ENCODE data around the gene GSAP. TPM values are rescaled to one million over a fixed set of nuclear protein-coding genes. Genes with fewer than 3 reads are reported as not detected.

Gene GSAP
- total RNA-seq, 1 experiment from 2014 or later, result 2.0 TPM

DNA sequence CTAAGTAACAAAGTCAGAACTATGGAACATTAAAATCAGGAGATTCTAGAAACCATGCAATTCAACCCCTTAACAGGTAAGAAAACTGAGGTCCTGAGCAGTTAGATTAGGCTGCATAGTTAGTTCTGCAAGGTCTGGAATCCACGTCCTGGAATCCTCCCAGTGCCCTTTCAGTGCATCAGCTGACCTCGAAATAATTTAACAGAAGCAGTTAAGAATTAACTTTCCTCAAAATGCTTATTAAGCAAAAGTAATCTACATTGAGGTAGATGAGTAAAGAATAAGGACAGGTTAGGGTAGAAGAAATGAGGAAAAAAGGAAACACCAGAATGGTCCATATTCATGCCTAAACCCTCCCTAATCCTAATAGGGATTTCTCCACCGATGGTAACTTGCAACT is 37.6 kb downstream of the GSAP start (continued):
- TF ChIP-seq MYBL2 (CRISPR knock-in tag; IDR thresholded peaks at IDR 0.05) (no peak), NR3C1 (CRISPR knock-in tag; conservative IDR thresholded peaks at IDR 0.05; ENCODE audit: low read depth) (no peak), ZNF396 (CRISPR knock-in tag; IDR thresholded peaks at IDR 0.05; ENCODE audit: borderline replicate concordance) (no peak), ZMAT4 (CRISPR knock-in tag; IDR thresholded peaks at IDR 0.05) (no peak), CBFB (CRISPR knock-in tag; IDR thresholded peaks at IDR 0.05; ENCODE audit: low read depth) (no peak), ZNF138 (CRISPR knock-in tag; conservative IDR thresholded peaks at IDR 0.05) (no peak), IRF2 (CRISPR knock-in tag; IDR thresholded peaks at IDR 0.05; ENCODE audit: borderline replicate concordance, low read depth) (no peak), ATF2 (CRISPR knock-in tag; IDR thresholded peaks at IDR 0.05; ENCODE audit: borderline replicate concordance, low read depth) (no peak), ERG (CRISPR knock-in tag; IDR thresholded peaks at IDR 0.05) (no peak), GTF2I (CRISPR knock-in tag; conservative IDR thresholded peaks at IDR 0.05) (no peak)
- TF ChIP-seq, protein P1, sequence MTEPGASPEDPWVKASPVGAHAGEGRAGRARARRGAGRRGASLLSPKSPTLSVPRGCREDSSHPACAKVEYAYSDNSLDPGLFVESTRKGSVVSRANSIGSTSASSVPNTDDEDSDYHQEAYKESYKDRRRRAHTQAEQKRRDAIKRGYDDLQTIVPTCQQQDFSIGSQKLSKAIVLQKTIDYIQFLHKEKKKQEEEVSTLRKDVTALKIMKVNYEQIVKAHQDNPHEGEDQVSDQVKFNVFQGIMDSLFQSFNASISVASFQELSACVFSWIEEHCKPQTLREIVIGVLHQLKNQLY (CRISPR knock-in tag; IDR thresholded peaks at IDR 0.05), result no peak
- TF ChIP-seq, protein P2, sequence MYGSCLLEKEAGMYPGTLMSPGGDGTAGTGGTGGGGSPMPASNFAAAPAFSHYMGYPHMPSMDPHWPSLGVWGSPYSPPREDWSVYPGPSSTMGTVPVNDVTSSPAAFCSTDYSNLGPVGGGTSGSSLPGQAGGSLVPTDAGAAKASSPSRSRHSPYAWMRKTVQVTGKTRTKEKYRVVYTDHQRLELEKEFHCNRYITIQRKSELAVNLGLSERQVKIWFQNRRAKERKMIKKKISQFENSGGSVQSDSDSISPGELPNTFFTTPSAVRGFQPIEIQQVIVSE (CRISPR knock-in tag; IDR thresholded peaks at IDR 0.05; ENCODE audit: borderline replicate concordance), result no peak

GRCh38 chr7:77370606-77371005 is 45.5 kb downstream of the GSAP start:
- CTCF ChIA-PET, result interaction anchor here (0.6 kb wide), 1 partner anchor 344 kb away, joined by 4 read pairs; no protein-coding TSS in a partner anchor
- no peaks in the 10 kb centered on the region for H3K4me1 Mint-ChIP-seq
- ATAC-seq, result no peak
- H3K27ac Mint-ChIP-seq, result no peak overlapping the region
- H3K27me3 Mint-ChIP-seq (ENCODE audit: low read depth), result no peaks in the 10 kb centered on the region; the same call in 1 of the 2 replicates
- POLR2A ChIA-PET, result no interaction called here
- no peaks in the 10 kb centered on the region for H3K36me3 Mint-ChIP-seq
- H3K9me3 Mint-ChIP-seq, result peaks cover 12% of the 10 kb centered on the region
- TF ChIP-seq E2F1 (CRISPR knock-in tag; IDR thresholded peaks at IDR 0.05), result no peak
- DNase-seq (ENCODE audit: low spot score), result no peak
- H3K4me3 Mint-ChIP-seq, result no peak overlapping the region

GRCh38 chr7:77368974-77369373 is 47.2 kb downstream of the GSAP start:
- Mint-ChIP-seq H3K4me3 (no peak overlapping the region), H3K36me3 (no peaks in the 10 kb centered on the region), H3K9me3 (peaks cover 12% of the 10 kb centered on the region), H3K4me1 (no peaks in the 10 kb centered on the region), H3K27me3 (ENCODE audit: low read depth) (no peaks in the 10 kb centered on the region; the same call in 1 of the 2 replicates), H3K27ac (no peak overlapping the region)
- CTCF ChIA-PET, result no interaction called here
- no peak for ATAC-seq
- POLR2A ChIA-PET, result interaction anchor here (0.6 kb wide), 1 partner anchor 14 kb away, joined by 3 read pairs; no protein-coding TSS in a partner anchor
- DNase-seq (ENCODE audit: low spot score), result no peak
- TF ChIP-seq ZNF423 (CRISPR knock-in tag; IDR thresholded peaks at IDR 0.05) (no peak), OVOL2 (CRISPR knock-in tag; IDR thresholded peaks at IDR 0.05; ENCODE audit: borderline replicate concordance) (no peak), SP1 (CRISPR knock-in tag; conservative IDR thresholded peaks at IDR 0.05) (no peak), FOXJ3 (CRISPR knock-in tag; IDR thresholded peaks at IDR 0.05; ENCODE audit: borderline replicate concordance) (no peak), GTF2I (CRISPR knock-in tag; conservative IDR thresholded peaks at IDR 0.05) (no peak), ATF1 (CRISPR knock-in tag; IDR thresholded peaks at IDR 0.05) (no peak), JUN (CRISPR knock-in tag; IDR thresholded peaks at IDR 0.05) (no peak), ATF2 (CRISPR knock-in tag; IDR thresholded peaks at IDR 0.05; ENCODE audit: borderline replicate concordance, low read depth) (no peak), NFYB (CRISPR knock-in tag; conservative IDR thresholded peaks at IDR 0.05; ENCODE audit: low read depth) (no peak), TP53 (CRISPR knock-in tag; IDR thresholded peaks at IDR 0.05) (no peak), SOX15 (CRISPR knock-in tag; IDR thresholded peaks at IDR 0.05) (no peak), ZNF263 (CRISPR knock-in tag; IDR thresholded peaks at IDR 0.05; ENCODE audit: low read depth) (no peak)
- TF ChIP-seq, protein P3, sequence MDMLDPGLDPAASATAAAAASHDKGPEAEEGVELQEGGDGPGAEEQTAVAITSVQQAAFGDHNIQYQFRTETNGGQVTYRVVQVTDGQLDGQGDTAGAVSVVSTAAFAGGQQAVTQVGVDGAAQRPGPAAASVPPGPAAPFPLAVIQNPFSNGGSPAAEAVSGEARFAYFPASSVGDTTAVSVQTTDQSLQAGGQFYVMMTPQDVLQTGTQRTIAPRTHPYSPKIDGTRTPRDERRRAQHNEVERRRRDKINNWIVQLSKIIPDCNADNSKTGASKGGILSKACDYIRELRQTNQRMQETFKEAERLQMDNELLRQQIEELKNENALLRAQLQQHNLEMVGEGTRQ (CRISPR knock-in tag; IDR thresholded peaks at IDR 0.05), result no peak
- TF ChIP-seq, protein P4, sequence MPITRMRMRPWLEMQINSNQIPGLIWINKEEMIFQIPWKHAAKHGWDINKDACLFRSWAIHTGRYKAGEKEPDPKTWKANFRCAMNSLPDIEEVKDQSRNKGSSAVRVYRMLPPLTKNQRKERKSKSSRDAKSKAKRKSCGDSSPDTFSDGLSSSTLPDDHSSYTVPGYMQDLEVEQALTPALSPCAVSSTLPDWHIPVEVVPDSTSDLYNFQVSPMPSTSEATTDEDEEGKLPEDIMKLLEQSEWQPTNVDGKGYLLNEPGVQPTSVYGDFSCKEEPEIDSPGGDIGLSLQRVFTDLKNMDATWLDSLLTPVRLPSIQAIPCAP (CRISPR knock-in tag; IDR thresholded peaks at IDR 0.05), result no peak
